SK-N-SH treated with all-trans-retinoic acid at 6 μM for 48 hours (cell line): ENCODE measurements around the gene CEMIP2.
A peak's percentile ranks its signal among the peaks of the same experiment; 100 is the strongest.

Experiments
- ATAC-seq: fragments of 200-7000 bp; cut with Tn5 transposase; 3 replicates; pipeline ENCODE4 v1.9.1; 2020; ENCODE audit warnings: mild to moderate bottlenecking, moderate library complexity
- ARNTL ChIP-seq: fragments of 450-650 bp; formaldehyde crosslinking; IDR thresholded peaks from 2 replicates; pipeline ENCODE4 v1.5.0; 2020; ENCODE audit warnings: low read depth, mild to moderate bottlenecking, moderate library complexity, borderline replicate concordance
- BACH2 ChIP-seq: fragments of 250-450 bp; sonication (Bioruptor Pico); IDR thresholded peaks from 2 replicates; pipeline ENCODE4 v1.9.0; 2021; ENCODE audit warnings: mild to moderate bottlenecking, borderline replicate concordance
- CSDC2 ChIP-seq: fragments of 250-450 bp; sonication (Bioruptor Pico); IDR thresholded peaks from 2 replicates; pipeline ENCODE4 v1.5.0; 2020; ENCODE audit warnings: mild to moderate bottlenecking, moderate library complexity
- ESRRG ChIP-seq: fragments of 250-450 bp; sonication (Bioruptor Pico); IDR thresholded peaks from 2 replicates; pipeline ENCODE4 v1.6.1; 2021; ENCODE audit warnings: mild to moderate bottlenecking
- GLIS3 ChIP-seq: fragments of 250-450 bp; sonication (Bioruptor Pico); IDR thresholded peaks from 2 replicates; pipeline ENCODE4 v1.5.0; 2020; ENCODE audit warnings: mild to moderate bottlenecking, moderate library complexity
- OSR1 ChIP-seq: fragments of 250-450 bp; sonication (Bioruptor Pico); IDR thresholded peaks from 2 replicates; pipeline ENCODE4 v1.8.0; 2022; ENCODE audit warnings: moderate library complexity, mild to moderate bottlenecking, inconsistent platforms
- RARB ChIP-seq: fragments of 250-450 bp; sonication (Bioruptor Pico); IDR thresholded peaks from 2 replicates; pipeline ENCODE4 v1.8.0; 2021; ENCODE audit warnings: mild to moderate bottlenecking, moderate library complexity
- SNAI2 ChIP-seq: fragments of 250-450 bp; sonication (Bioruptor Pico); IDR thresholded peaks from 2 replicates; pipeline ENCODE4 v1.5.0; 2020; ENCODE audit warnings: mild to moderate bottlenecking, moderate library complexity
- TCF4 ChIP-seq: fragments of 250-450 bp; sonication (Bioruptor Pico); IDR thresholded peaks from 2 replicates; pipeline ENCODE4 v1.8.0; 2021; ENCODE audit warnings: mild to moderate bottlenecking, moderate library complexity, borderline replicate concordance
- TOX ChIP-seq: fragments of 250-450 bp; sonication (Bioruptor Pico); IDR thresholded peaks from 2 replicates; pipeline ENCODE4 v1.8.0; 2021; ENCODE audit warnings: mild to moderate bottlenecking, moderate library complexity, borderline replicate concordance
- ZFP3 ChIP-seq: fragments of 250-450 bp; sonication (Bioruptor Pico); IDR thresholded peaks from 2 replicates; pipeline ENCODE4 v1.5.0; 2020; ENCODE audit warnings: mild to moderate bottlenecking, moderate library complexity
- ZNF565 ChIP-seq: fragments of 450-650 bp; formaldehyde crosslinking; conservative IDR thresholded peaks from 2 replicates; pipeline ENCODE4 v1.5.0; 2020; ENCODE audit warnings: low read depth, mild to moderate bottlenecking, moderate library complexity
- ZNF70 ChIP-seq: fragments of 450-650 bp; formaldehyde crosslinking; IDR thresholded peaks from 2 replicates; pipeline ENCODE4 v1.5.0; 2020; ENCODE audit warnings: mild to moderate bottlenecking, moderate library complexity
- ZNF8 ChIP-seq: fragments of 450-650 bp; formaldehyde crosslinking; IDR thresholded peaks from 2 replicates; pipeline ENCODE4 v1.5.0; 2020; ENCODE audit warnings: mild to moderate bottlenecking, moderate library complexity
- TF ChIP-seq, protein P1 (sequence below): fragments of 250-450 bp; sonication (Bioruptor Pico); IDR thresholded peaks from 2 replicates; pipeline ENCODE4 v1.8.0; 2020; ENCODE audit warnings: mild to moderate bottlenecking, moderate library complexity, borderline replicate concordance
- TF ChIP-seq, protein P2 (sequence below): fragments of 250-450 bp; sonication (Bioruptor Pico); IDR thresholded peaks from 2 replicates; pipeline ENCODE4 v1.8.0; 2021; ENCODE audit warnings: low read depth, mild to moderate bottlenecking, moderate library complexity, borderline replicate concordance
- TF ChIP-seq, protein P3 (sequence below): fragments of 250-450 bp; sonication (Bioruptor Pico); IDR thresholded peaks from 2 replicates; pipeline ENCODE4 v1.5.0; 2020; ENCODE audit warnings: mild to moderate bottlenecking, moderate library complexity
- TF ChIP-seq, protein P4 (sequence below): fragments of 250-450 bp; sonication (Bioruptor Pico); IDR thresholded peaks from 2 replicates; pipeline ENCODE4 v1.5.1; 2021; ENCODE audit warnings: mild to moderate bottlenecking, moderate library complexity
- TF ChIP-seq, protein P5 (sequence below): fragments of 250-450 bp; sonication (Bioruptor Pico); IDR thresholded peaks from 2 replicates; pipeline ENCODE4 v1.5.1; 2020; ENCODE audit warnings: low read depth, mild to moderate bottlenecking, moderate library complexity

CEMIP2 gene

DNA sequence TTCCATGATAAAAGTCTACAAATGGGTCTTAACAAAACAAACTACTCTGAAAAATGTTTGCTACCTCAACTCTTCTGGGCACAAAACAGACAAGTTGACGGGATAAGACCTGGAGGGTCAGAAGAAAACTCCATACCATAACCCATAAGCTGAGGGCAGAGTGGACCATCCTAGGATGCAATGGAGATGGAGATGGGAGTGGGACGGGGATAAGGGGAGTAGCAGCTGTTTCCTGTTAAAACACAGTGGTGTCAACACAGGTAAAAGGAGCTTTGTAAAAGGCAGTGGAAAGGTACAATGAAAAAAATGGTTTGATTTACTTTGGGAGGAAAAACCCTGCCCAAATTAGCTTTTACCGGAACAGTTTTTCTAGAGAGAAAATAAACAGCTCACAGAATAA, 41.6 kb downstream of the CEMIP2 start:
- TF ChIP-seq BACH2 (CRISPR knock-in tag) (no peak), CSDC2 (CRISPR knock-in tag) (no peak), ARNTL (no peak), ZNF565 (CRISPR knock-in tag) (no peak), SNAI2 (CRISPR knock-in tag) (no peak), TOX (CRISPR knock-in tag) (no peak), ZNF70 (CRISPR knock-in tag) (no peak), ESRRG (CRISPR knock-in tag) (no peak), ZNF8 (CRISPR knock-in tag) (no peak), ZFP3 (CRISPR knock-in tag) (no peak), OSR1 (CRISPR knock-in tag) (no peak)
- TF ChIP-seq, protein P1, sequence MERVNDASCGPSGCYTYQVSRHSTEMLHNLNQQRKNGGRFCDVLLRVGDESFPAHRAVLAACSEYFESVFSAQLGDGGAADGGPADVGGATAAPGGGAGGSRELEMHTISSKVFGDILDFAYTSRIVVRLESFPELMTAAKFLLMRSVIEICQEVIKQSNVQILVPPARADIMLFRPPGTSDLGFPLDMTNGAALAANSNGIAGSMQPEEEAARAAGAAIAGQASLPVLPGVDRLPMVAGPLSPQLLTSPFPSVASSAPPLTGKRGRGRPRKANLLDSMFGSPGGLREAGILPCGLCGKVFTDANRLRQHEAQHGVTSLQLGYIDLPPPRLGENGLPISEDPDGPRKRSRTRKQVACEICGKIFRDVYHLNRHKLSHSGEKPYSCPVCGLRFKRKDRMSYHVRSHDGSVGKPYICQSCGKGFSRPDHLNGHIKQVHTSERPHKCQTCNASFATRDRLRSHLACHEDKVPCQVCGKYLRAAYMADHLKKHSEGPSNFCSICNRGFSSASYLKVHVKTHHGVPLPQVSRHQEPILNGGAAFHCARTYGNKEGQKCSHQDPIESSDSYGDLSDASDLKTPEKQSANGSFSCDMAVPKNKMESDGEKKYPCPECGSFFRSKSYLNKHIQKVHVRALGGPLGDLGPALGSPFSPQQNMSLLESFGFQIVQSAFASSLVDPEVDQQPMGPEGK (CRISPR knock-in tag), result no peak
- TF ChIP-seq, protein P2, sequence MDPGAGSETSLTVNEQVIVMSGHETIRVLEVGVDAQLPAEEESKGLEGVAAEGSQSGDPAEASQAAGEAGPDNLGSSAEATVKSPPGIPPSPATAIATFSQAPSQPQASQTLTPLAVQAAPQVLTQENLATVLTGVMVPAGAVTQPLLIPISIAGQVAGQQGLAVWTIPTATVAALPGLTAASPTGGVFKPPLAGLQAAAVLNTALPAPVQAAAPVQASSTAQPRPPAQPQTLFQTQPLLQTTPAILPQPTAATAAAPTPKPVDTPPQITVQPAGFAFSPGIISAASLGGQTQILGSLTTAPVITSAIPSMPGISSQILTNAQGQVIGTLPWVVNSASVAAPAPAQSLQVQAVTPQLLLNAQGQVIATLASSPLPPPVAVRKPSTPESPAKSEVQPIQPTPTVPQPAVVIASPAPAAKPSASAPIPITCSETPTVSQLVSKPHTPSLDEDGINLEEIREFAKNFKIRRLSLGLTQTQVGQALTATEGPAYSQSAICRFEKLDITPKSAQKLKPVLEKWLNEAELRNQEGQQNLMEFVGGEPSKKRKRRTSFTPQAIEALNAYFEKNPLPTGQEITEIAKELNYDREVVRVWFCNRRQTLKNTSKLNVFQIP (CRISPR knock-in tag), result no peak
- no peak for ATAC-seq

DNA sequence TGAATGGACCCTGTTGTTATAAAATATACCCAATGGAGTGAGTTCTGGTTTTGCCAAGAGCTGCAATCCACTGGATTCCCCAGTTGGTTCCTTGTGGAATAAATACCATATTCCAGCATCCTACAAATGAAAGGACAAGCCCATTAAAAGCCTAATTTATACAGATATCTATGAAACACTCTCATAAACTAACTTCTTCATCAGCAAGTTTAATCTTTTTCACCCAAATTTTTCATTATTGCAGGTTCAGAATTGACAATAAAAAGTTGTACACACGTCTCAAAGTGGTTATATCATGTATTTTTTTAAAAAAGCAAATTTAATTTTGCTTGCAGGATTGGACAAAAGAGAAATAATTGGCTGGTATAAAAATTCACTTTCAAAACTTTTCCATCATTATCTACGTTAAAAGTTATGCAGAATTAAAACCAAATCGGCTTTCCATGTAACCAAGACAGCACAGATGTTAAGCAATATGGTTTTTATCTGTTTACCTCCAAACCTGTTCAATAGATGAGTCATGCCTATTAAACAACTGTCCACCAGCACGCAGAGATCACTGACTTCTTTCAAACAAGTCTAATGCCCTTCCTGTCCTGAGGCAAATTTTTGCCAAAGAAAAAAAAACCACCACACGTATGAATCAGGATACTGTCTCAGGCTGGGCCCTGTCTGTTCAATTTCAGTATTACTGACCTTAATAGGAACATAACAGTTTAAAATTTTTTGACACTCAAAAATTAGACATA, 42.5 kb downstream of the CEMIP2 start:
- TF ChIP-seq, protein P3, sequence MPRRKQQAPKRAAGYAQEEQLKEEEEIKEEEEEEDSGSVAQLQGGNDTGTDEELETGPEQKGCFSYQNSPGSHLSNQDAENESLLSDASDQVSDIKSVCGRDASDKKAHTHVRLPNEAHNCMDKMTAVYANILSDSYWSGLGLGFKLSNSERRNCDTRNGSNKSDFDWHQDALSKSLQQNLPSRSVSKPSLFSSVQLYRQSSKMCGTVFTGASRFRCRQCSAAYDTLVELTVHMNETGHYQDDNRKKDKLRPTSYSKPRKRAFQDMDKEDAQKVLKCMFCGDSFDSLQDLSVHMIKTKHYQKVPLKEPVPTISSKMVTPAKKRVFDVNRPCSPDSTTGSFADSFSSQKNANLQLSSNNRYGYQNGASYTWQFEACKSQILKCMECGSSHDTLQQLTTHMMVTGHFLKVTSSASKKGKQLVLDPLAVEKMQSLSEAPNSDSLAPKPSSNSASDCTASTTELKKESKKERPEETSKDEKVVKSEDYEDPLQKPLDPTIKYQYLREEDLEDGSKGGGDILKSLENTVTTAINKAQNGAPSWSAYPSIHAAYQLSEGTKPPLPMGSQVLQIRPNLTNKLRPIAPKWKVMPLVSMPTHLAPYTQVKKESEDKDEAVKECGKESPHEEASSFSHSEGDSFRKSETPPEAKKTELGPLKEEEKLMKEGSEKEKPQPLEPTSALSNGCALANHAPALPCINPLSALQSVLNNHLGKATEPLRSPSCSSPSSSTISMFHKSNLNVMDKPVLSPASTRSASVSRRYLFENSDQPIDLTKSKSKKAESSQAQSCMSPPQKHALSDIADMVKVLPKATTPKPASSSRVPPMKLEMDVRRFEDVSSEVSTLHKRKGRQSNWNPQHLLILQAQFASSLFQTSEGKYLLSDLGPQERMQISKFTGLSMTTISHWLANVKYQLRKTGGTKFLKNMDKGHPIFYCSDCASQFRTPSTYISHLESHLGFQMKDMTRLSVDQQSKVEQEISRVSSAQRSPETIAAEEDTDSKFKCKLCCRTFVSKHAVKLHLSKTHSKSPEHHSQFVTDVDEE, result no peak
- TF ChIP-seq TCF4 (CRISPR knock-in tag), result no peak
- no peak for TF ChIP-seq ZNF70 (CRISPR knock-in tag)
- TF ChIP-seq GLIS3 (CRISPR knock-in tag), result no peak
- no peak for TF ChIP-seq BACH2 (CRISPR knock-in tag)
- no peak for TF ChIP-seq ESRRG (CRISPR knock-in tag)
- no peak for TF ChIP-seq TOX (CRISPR knock-in tag)
- no peak for TF ChIP-seq RARB (CRISPR knock-in tag)
- TF ChIP-seq CSDC2 (CRISPR knock-in tag), result no peak
- TF ChIP-seq, protein P4, sequence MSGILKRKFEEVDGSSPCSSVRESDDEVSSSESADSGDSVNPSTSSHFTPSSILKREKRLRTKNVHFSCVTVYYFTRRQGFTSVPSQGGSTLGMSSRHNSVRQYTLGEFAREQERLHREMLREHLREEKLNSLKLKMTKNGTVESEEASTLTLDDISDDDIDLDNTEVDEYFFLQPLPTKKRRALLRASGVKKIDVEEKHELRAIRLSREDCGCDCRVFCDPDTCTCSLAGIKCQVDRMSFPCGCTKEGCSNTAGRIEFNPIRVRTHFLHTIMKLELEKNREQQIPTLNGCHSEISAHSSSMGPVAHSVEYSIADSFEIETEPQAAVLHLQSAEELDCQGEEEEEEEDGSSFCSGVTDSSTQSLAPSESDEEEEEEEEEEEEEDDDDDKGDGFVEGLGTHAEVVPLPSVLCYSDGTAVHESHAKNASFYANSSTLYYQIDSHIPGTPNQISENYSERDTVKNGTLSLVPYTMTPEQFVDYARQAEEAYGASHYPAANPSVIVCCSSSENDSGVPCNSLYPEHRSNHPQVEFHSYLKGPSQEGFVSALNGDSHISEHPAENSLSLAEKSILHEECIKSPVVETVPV (CRISPR knock-in tag), result no peak
- TF ChIP-seq, protein P5, sequence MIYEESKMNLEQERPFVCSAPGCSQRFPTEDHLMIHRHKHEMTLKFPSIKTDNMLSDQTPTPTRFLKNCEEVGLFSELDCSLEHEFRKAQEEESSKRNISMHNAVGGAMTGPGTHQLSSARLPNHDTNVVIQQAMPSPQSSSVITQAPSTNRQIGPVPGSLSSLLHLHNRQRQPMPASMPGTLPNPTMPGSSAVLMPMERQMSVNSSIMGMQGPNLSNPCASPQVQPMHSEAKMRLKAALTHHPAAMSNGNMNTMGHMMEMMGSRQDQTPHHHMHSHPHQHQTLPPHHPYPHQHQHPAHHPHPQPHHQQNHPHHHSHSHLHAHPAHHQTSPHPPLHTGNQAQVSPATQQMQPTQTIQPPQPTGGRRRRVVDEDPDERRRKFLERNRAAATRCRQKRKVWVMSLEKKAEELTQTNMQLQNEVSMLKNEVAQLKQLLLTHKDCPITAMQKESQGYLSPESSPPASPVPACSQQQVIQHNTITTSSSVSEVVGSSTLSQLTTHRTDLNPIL (CRISPR knock-in tag), result no peak
- TF ChIP-seq, protein P1 (CRISPR knock-in tag), result no peak
- ATAC-seq, result peak; percentile 91
